Astrocyte (in vitro differentiated cells and primary cell): Measurements from ENCODE around the gene USP32.
"Not testable (repeated sequence)": the region's sequence is repeated elsewhere in the genome, so short reads cannot be mapped to it uniquely, and the experiment has no call there.

ENCODE experiments used
- EZH2 ChIP-seq: IDR thresholded peaks from 2 replicates; pipeline ENCODE4 v1.6.1; 2012; ENCODE audit warnings: mild to moderate bottlenecking, low read length, inconsistent platforms; ENCODE audit not compliant: insufficient read depth
- TF ChIP-seq, protein P1 (sequence below): IDR thresholded peaks from 2 replicates; pipeline ENCODE4 v1.5.1; 2011; ENCODE audit warnings: low read depth, mild to moderate bottlenecking, inconsistent platforms, low read length, moderate library complexity; ENCODE audit not compliant: insufficient read depth

DNA sequence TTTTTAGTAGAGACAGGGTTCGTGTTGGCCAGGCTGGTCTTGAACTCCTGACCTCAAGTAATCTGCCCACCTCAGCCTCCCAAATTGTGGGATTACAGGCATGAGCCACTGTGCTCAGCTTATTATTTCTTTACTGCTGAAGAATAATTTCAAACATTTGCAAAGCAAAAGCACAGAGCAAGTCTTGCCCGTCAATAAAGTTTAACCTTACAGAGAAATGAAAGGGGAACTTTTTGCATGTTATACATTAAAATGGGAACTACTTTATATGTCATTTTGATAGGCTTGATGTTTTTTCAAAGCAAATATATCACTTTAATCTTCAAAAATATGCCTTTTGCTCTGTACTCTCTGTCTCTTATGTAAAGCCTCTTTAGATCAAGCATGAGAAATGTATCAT lies 173.2 kb downstream of the USP32 start:
- TF ChIP-seq, protein P1, sequence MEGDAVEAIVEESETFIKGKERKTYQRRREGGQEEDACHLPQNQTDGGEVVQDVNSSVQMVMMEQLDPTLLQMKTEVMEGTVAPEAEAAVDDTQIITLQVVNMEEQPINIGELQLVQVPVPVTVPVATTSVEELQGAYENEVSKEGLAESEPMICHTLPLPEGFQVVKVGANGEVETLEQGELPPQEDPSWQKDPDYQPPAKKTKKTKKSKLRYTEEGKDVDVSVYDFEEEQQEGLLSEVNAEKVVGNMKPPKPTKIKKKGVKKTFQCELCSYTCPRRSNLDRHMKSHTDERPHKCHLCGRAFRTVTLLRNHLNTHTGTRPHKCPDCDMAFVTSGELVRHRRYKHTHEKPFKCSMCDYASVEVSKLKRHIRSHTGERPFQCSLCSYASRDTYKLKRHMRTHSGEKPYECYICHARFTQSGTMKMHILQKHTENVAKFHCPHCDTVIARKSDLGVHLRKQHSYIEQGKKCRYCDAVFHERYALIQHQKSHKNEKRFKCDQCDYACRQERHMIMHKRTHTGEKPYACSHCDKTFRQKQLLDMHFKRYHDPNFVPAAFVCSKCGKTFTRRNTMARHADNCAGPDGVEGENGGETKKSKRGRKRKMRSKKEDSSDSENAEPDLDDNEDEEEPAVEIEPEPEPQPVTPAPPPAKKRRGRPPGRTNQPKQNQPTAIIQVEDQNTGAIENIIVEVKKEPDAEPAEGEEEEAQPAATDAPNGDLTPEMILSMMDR, result not testable (repeated sequence)
- TF ChIP-seq EZH2, result not testable (repeated sequence)
